GM21619 (cell line): Measurements from ENCODE around the gene WWC1.
A peak's percentile ranks its signal among the peaks of the same experiment; 100 is the strongest.
"Not testable (repeated sequence)": the region's sequence is repeated elsewhere in the genome, so short reads cannot be mapped to it uniquely, and the experiment has no call there.

Source experiments
- ATAC-seq: cut with Tn5 transposase; IDR thresholded peaks from one replicate; pipeline ENCODE4 v1.9.1; 2021; ENCODE audit not compliant: unreplicated experiment

WWC1 gene

DNA sequence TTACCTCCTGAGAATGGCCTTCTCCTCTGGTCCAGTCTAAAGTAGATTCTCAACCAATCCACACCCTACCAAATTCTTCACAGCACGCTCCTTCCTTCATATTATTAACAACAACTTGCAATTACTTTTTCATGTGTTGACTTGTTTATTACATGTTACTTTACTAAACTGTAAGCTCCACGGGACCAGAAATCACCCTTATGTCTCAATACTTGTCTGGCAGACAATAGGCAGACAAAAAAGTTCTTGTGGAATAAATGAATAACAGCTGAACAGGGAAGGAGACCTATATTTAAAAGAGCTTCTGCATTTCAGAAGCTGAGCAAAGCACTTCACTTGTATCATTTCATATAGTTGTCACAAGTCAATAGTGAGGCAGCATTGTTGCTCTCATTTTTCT lies 5.7 kb upstream of the WWC1 start:
- ATAC-seq = no peak

DNA sequence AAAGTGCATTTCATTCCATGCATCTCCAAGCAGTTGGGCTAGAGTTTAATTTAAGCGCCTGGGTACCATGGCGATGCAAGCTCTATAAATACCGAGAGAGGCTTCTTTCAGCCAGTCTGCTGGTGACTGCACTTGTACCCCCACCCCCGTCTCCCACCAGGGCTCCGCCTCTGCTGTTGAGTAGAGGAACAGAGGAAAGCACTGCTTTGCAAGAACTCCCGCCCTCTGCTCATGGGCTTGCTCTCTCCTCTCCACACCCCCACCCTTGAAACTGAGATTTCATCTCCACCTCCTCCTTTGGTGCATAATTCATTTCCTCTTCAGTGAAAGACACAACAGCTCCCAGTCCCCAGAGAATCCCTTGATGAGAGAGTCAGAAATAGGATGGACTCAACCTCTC lies 5.1 kb upstream of the WWC1 start:
- ATAC-seq = no peak

DNA sequence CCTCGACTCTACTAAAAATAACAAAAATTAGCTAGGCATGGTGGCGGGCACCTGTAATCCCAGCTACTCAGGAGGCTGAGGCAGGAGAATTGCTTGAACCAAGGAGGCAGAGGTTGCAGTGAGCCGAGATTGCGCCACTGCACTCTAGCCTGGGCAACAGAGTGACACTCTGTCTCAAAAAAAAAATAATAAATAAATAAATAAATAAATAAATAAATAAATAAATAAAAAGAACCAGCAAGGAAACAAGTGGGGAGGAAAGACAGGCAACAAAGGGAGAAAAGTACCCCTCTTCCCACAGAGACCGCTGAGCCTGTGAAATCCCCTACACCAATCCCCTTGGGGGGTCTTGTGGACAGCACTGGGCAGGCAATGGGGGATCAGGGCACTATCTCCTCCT lies 4.6 kb upstream of the WWC1 start:
- not testable (repeated sequence) for ATAC-seq

DNA sequence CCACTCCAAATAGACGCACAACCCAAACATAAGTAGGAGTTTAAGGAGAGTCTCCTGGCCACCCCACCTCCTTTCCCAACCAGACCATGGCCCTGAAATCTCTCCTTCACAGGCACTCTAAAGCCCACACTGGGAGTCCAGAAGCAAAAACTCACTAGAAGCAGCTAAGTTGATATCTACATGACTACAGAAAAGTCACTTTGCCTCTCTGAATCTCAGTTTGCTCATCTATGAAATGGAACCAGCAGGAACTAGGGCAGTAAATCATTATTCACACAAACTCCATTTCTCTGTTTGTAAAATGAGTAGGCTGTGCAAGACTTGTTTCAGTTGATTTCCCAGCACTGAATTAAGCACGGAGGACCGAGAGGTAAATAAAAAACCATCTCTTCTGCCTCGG lies 4.1 kb upstream of the WWC1 start:
- ATAC-seq = no peak

DNA sequence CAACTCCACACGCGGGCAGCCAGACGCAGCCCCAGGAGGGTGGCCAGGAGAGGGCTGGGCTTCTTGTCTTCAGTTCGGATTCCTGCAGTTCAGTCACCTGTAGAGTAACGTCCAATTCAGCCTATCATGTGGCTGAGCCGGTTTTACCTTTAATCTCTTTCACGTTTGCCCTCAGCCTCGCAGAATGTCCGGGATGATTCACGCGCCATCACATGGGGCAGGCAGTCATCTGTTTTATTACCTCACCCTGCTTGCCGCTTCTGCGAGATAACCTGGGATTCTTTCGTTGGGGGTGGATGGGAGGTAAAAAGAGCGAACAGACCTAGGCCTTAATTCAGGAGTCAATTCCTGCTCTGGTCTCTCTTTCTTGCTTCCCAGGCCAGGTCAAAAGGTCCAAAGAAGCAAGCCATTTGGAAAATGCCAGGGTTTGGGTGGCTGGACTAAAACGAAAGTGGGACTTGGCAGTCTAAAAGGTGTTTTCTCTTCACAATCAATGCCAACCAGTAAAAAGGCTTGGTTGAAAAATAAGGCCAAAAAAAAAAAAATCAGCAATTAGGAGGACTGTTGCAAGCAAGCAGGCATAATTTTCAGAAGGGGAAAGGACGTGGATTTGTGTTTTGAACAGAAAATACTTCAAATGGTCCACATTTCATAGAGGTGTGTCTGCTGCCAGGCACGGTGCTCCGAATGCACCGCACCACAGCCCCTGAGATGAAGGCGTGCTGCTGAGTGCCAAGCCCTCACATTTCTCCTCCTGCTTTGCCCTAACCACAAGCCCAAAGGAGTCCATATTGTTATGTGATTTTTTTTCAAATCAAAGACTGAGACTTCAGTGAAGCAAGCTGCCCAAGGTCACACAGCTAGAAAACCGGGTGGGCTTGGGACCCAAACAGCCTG lies 2.8 kb upstream of the WWC1 start:
- no peak for ATAC-seq

DNA sequence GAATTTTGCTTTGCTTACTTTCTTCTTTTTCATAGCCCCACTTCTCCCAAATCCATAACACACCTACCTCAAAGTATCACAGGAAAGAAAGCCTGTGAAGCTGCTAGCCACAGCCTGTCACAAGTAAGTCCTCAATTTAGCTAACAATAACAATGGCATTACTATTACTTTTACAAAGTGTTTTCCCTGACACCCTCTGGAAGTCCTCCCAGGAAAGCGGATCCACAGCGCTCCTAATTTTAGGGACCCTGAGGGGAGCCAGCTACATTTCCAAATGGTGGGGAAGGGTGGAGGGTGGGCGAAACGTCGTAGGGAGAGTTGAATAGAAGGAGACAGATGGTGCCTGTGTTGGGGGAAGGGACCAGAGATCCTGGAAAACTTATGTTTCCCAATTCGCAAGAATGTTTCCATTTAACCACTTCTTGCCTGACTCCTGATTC lies 523 bp upstream of the WWC1 start:
- no peak for ATAC-seq

DNA sequence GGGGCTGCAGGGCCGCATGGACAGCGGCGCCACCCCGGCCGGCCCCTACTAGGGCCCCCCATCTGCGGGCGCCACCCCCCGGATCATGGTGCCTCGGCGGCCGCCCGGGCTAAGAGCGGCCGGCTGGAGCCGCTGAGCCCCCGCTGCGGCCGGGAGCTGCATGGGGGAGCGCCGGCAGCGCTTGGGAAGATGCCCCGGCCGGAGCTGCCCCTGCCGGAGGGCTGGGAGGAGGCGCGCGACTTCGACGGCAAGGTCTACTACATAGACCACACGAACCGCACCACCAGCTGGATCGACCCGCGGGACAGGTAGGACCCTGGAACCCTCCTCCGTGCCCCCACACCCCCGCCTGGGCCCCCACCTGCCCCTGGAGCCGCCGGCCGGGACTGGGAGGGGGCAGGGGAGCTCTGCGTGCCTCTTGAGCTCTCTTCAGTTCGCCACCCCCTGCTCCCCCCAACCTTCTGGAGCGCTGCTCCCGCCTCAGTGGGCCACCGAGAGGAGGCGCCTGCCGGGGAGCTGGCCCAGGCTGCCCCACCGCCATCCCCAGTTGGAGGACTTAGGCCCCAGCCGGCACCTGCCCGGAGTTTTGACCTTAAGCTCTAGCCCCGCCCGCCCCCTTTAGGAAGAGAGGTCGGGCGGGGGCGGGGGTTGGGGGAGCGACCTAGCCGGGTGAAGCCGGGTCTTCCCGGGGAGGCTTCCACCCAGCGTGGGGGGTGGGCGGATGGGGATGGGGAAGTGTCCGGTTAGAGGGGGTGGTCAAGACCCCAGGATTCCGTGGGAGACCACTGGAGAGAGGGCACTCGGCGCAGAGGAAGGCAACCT lies 730 bp downstream of the WWC1 start:
- ATAC-seq = peak; percentile 22

DNA sequence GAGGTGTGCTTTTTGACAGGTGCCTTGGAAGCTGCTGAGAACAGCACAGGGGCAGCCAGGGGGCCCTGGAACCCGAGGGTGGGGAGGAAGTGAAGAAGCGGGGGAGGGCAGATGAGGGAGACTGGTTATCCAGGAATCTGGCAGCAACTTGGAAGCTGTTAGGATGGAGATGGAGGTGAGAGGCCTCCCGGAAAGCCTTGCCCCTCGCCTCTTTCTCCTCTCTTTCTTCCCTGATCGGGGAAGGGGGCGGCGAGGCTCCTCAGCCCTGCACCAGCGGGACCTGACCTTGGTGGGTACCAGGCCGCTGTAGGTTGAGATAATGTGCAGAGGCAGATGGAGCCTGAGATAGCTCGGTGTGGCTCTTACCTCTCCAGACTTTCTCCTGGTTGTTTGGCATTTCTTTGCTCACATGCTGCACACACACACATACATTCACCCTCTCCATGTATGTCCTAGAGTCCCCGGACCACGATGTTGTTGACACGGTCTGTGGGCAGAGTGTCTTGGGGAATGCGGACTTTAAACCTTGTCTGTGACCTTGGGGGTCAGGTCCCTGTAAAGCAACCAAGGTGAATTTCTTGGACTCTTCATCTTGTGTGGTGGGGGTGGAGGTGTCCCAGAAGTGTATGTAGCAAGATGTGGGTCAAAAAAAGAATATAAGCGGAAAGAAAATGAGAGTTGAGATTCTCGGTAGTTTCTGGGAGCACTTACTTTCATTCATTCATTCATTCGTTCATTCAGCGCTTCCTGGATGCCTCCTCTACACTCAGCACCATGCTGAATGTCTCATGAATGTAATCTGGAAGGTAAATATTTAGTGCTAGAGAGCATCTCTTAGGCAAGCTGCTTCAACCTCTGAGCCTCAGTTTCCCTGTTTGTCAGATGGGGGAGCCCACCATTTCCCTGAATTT lies 1.6 kb downstream of the WWC1 start:
- no peak for ATAC-seq

DNA sequence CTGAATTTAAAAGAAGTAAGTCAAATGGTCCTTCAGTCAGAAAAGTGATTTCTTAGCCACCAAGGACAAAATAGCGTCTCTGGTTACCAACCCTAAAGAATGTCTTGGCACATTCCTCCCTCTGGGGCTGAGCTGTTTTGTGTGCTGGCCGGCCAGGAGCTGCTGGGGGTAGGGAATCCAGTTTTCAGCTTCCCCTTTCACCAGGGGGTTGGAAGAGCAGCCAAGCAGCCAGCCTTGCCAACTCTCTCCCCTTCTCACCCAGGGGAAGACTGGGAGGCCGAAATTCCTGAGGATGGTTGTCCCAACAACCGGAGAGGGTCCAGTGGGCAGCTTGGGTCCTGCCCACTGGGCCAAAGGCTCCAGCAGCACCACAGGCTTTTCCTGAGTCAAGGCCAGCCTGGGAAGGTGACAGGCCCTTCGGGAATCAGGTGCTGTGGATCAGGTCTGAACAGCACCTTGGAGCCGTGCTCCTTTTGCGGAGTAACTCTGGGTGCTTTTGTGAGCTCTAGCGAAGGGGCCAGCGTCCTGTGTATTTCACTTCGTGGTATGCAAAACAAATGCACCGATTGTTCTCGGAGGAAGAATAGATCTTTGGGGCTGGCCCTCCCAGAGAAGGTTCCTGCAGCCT lies 4.2 kb downstream of the WWC1 start:
- no peak for ATAC-seq

DNA sequence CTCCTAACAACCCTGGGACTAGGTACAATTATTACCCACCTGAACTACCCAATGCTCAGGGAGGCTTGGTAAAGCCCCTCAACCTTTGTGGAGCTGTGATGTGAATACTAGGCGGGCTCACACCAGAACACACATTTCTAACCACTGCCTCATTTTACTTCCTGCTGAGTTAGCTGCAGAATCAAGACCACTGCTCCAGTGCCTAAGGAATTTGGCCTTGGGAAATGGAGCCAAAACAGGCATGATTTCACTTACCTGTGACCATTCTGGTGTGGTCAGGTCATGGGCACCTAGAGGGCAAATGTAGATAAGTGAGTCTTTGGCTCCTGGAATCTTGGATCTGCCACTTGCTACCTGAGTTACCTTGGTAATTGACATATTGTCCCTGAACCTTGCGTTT lies 5.2 kb downstream of the WWC1 start:
- no peak for ATAC-seq

DNA sequence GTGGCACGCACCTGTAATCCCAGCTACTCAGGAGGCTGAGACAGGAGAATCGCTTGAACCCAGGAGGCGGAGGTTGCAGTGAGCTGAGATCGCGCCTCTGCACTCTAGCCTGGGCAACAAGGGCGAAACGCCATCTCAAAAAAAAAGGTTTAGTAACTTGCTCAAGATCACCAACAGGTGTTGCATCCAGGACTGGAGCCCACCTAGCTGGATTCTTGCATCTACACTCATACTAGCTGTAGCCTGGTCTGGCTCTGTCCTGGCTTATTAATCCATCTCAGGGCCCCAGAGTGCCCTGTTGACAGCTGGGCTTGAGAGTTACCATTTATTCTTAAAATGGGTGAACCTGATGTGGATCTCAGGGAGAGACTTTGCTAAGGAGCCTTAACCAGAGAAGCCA lies 7.5 kb downstream of the WWC1 start:
- no peak for ATAC-seq

DNA sequence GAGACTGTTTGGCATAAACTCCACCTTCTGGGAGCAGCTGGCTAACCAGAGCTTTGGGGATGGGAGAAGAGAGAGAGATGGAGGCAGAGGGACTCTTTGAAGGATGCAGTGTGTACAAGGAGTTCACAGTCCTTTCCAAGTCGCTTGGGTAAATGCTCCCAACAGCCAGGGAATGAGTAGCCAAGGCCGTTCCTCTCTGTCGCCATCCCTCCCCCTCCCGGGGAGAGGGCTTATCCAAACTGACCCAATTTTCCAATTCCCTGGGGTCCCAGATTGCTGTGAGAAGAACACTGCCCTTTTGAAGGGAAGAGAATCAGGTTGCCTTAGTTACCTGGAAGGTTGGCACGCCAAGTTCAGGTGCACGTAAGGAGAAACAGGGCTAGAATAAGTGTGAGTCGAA lies 7.9 kb downstream of the WWC1 start:
- no peak for ATAC-seq

DNA sequence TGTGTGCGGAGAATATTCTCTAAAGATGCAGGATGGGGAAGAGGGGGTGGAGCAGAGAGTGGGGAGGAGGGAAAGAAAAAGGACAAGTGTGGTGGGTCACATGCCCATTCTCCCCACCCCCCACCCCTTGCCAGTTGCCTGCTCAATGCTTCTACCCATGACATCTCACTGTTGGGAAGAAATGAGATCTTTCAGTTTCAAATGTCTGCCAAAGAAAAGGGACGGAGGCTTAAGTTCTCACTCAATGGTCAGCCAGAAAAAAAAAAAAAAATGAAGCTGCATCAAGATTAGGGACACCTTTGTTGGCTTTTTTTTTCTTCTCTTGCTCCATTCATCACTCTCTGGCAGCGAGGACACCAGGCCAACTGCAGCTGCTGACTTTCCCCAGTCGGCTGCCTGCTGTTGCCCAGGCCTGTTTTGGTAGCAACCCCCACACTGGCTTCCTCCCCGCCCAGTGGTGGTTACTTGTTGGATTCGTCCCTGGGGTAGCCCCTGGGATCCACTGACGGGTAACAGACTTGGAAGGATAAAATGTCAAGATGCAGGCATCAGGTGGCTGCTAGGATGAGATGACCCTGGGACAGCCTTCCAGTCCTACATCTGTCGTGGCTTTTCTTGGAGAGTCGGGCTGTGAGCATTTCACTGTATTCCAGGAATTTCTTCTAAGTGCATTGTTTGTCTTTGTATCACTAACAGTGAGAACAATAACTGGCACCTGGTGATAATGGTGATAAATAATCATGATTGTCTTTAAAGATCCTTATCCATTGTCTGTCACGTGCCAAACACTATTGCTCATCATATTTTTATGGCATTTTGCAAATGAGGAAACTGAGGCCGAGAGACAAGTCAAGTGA lies 9.1 kb downstream of the WWC1 start:
- ATAC-seq = no peak

DNA sequence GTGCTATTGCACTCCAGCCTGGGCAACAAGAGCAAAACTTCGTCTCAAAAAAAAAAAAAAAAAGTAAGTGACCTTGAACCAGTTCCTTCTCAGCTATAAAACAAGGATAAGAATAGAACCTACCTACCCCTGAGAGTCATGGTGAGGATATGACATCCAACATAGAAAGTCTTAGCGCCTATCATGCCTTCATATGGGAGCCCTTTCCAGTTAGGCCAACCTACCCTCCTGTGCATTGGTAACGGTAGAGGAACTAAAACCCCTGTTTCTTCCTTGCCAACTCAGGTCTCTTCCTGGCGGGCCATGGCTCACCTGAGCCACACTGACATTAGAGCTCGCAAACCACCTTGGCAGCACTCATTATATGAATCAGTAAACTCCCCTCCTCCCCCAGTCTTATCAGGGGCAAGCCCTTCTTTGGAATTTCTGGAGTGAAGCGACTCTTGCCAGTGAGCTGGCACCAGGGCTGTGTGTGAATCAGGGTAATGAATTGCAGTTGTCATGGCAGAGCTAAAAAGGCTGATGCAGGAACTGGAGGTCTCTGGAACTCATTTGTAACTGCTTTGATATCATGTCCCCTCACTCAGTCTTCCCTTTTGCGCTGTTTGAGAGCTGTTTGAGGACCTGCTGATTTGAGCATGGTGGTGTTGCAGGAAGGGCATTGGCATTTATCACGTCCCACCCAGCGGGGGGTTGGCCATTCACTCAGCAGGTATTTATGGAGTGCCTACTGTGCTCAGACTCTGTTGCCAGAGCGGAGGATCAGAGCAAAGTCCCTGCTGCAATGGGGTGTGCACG lies 10.3 kb downstream of the WWC1 start:
- ATAC-seq = no peak

DNA sequence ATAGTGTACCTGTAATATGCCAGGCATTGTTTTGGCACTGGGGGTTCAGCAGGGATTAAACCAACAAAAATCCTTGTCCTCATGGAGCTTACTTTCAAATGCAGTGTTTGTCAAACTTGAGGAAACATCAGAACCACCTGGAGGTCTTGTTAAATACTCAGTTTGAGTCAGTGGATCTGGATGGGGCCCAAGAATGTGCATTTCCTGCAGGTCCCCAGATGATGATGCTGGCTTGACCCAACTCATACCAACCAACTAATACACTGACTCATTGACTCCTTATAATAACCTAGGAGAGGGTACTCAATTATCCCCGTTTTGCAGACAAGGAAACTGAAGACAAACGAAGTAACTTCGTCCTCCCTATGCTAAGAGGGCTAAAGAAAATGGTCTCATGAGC lies 11.3 kb downstream of the WWC1 start:
- ATAC-seq = no peak

DNA sequence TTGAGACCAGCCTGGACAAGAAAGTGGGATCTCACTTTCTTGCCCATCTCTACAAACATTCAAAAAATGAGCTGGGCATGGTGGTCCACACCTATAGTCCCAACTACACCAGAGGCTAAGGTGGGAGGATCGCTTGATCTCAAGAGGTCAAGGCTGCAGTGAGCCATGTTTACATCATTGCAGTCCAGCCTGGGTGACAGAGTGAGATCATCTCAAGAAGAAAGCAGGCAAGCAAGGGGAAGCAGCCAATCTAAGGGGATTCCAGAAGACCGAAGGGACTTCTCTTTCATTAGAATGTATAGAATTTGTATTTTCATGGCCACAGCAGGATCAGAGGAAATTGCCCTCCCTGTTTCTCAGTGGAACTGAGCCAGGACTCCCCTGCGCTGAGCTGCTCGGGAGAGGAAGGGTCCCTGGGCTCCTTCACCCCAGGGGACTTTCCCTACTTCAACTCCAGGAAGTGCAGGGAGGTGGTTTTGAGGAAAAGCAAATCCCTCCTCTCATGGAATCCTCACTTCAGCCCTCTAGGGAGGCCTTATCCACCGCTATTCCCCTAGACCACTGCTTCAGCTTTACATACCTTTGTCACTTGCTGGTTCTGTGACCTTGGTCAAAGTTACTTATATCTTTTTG lies 12.1 kb downstream of the WWC1 start:
- ATAC-seq = no peak

DNA sequence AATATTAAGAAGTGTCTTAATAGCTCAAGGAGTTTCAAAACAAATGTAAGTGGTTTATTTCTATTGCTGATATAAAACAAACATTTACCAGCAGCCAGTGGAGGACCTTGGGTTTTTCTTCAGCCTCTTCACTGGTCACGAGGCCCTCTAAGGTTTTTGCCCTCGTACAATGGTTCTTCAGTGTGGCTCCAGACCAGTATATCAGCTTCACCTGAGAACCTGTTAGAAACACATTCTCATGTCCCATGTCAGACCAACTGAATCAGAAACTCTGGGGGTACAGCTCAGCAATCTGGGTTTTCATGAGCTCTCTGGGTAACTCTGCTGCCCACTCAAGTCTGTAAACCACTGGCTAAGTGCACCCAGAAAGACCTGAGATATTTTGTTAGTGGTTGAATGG lies 12.9 kb downstream of the WWC1 start:
- no peak for ATAC-seq

DNA sequence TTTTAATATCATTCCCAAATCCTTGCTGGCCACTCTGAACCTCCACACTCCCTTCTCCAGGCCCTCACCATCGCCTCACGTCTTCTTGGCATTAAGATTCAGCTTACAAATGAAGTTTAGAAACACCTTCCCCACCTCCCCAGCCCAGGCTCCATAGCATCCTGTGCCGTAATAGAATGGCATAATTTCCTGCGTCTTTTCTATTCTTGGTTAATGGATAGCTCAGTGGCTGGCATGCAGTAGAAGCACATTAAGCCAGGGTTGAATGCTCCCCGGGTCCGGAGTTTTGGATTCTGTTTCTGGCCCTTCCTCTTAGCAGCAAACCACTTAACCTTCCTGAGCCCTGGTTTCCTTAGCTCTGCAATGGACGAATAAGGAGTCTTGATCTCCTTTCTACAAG lies 13.8 kb downstream of the WWC1 start:
- ATAC-seq = no peak

DNA sequence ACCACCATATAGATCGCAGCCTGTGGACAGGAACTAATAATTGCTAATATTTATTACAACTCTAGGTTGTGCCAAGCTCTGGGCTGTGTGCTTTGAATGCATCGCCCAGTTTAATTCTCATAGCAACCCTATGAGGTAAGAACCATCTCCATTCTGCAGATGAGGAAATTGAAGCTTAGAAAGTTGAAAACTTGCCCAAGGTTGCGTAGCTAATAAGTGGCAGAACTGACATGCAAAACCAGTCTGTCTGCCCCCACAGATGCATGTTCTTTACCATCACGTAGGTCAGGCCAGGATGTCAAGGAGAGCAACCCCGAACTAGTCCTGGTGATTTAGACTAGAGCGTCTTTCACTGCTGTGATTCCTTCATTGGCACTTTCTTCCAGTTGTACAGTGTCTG lies 15.6 kb downstream of the WWC1 start:
- no peak for ATAC-seq
